CD14-positive monocyte (primary cell): ENCODE data around the gene MAPKAPK3. TPM values are rescaled to one million over a fixed set of nuclear protein-coding genes. Genes with fewer than 3 reads are reported as not detected.
A peak's percentile ranks its signal among the peaks of the same experiment; 100 is the strongest.

Experiments
- DNase-seq, 3 donors: peaks; one replicate each; pipeline ENCODE4 v3.0.0-alpha.2; 2011 to 2022
- H2AFZ ChIP-seq: 2 replicates; pipeline ENCODE4 v1.6.0; 2012; ENCODE audit warnings: mild to moderate bottlenecking, low read depth, low read length, inconsistent platforms; ENCODE audit not compliant: insufficient read depth, poor library complexity, severe bottlenecking
- H3K27ac ChIP-seq, 2 donors: 1 replicate in 1 of 2; 2 replicates in 1 of 2; pipeline ENCODE4 v1.5.1; 2012 to 2013; ENCODE audit warnings: low read length in 2 of 2, control low read depth in 1 of 2, inconsistent platforms in 1 of 2, low read depth in 1 of 2, mild to moderate bottlenecking in 1 of 2
- H3K27me3 ChIP-seq, 2 donors: one replicate each; pipeline versions ENCODE4 v1.6.0 to v1.6.1; 2011 to 2013; ENCODE audit warnings: low read length in 2 of 2; ENCODE audit not compliant: control insufficient read depth in 2 of 2, insufficient read depth in 2 of 2
- H3K36me3 ChIP-seq, 2 donors: replicated peaks in 1 of 2; 1 replicate in 1 of 2; 2 replicates in 1 of 2; pipeline versions ENCODE4 v1.5.1 to v1.6.1; 2012 to 2013; ENCODE audit warnings: low read length in 2 of 2, control low read depth in 1 of 2, inconsistent platforms in 1 of 2, mild to moderate bottlenecking in 1 of 2; ENCODE audit not compliant: insufficient read depth in 2 of 2, control insufficient read depth in 1 of 2
- H3K4me1 ChIP-seq, 2 donors: 1 replicate in 1 of 2; 2 replicates in 1 of 2; pipeline versions ENCODE4 v1.5.1 to v1.6.1; 2012 to 2013; ENCODE audit warnings: low read length in 2 of 2, control low read depth in 1 of 2, inconsistent platforms in 1 of 2, mild to moderate bottlenecking in 1 of 2, moderate library complexity in 1 of 2; ENCODE audit not compliant: insufficient read depth in 2 of 2, control insufficient read depth in 1 of 2
- H3K4me2 ChIP-seq: replicated peaks from 2 replicates; pipeline ENCODE3; 2012; ENCODE audit warnings: low read length, moderate library complexity, mild to moderate bottlenecking; ENCODE audit not compliant: poor library complexity, severe bottlenecking; ENCODE audit errors: extremely low read depth
- H3K4me3 ChIP-seq, 3 experiments: fragments of 200-600 bp in 1 of 3; sonication (generic) in 1 of 3; replicated peaks in 1 of 3; 1 replicate in 2 of 3; 2 replicates in 1 of 3; pipeline ENCODE4 v1.5.1; 2011 to 2013; ENCODE audit warnings: low read length in 3 of 3, mild to moderate bottlenecking in 3 of 3, control low read depth in 2 of 3, low read depth in 2 of 3, inconsistent platforms in 1 of 3, moderate library complexity in 1 of 3
- H3K79me2 ChIP-seq: 2 replicates; pipeline ENCODE4 v1.6.0; 2012; ENCODE audit warnings: mild to moderate bottlenecking, control low read depth, inconsistent platforms, low read length, moderate library complexity; ENCODE audit not compliant: insufficient read depth
- H3K9ac ChIP-seq: 2 replicates; pipeline ENCODE4 v1.6.0; 2017; ENCODE audit warnings: low read length, mild to moderate bottlenecking; ENCODE audit not compliant: insufficient read depth, poor library complexity, severe bottlenecking
- H3K9me3 ChIP-seq, 2 donors: replicated peaks in 1 of 2; 1 replicate in 1 of 2; 2 replicates in 1 of 2; pipeline versions ENCODE4 v1.5.1 to v1.6.1; 2012 to 2013; ENCODE audit warnings: low read length in 2 of 2, control low read depth in 1 of 2; ENCODE audit not compliant: control insufficient read depth in 1 of 2, insufficient read depth in 1 of 2
- H4K20me1 ChIP-seq: 2 replicates; pipeline ENCODE4 v1.6.0; 2012; ENCODE audit warnings: mild to moderate bottlenecking, low read length, control low read depth, moderate library complexity; ENCODE audit not compliant: insufficient read depth
- H3K27ac Mint-ChIP-seq, 7 donors: one replicate each; pipeline ENCODE4 v1.8.0; 2020; ENCODE audit warnings: mild to moderate bottlenecking in 7 of 7, mixed read lengths in 7 of 7, moderate library complexity in 6 of 7, inconsistent platforms in 2 of 7
- H3K27me3 Mint-ChIP-seq, 3 donors: one replicate each; pipeline ENCODE4 v1.8.0; 2021 to 2022; ENCODE audit warnings: low read depth in 3 of 3, mild to moderate bottlenecking in 3 of 3, mixed read lengths in 3 of 3, moderate library complexity in 3 of 3, inconsistent platforms in 1 of 3
- H3K36me3 Mint-ChIP-seq, 2 donors: one replicate each; pipeline ENCODE4 v1.8.0; 2020; ENCODE audit warnings: mixed read lengths in 2 of 2, inconsistent platforms in 1 of 2, mild to moderate bottlenecking in 1 of 2
- H3K4me1 Mint-ChIP-seq: one replicate; pipeline ENCODE4 v1.8.0; 2020; ENCODE audit warnings: mild to moderate bottlenecking, mixed read lengths
- H3K4me3 Mint-ChIP-seq, 2 donors: one replicate each; pipeline ENCODE4 v1.8.0; 2020; ENCODE audit warnings: mild to moderate bottlenecking in 2 of 2, mixed read lengths in 2 of 2, moderate library complexity in 1 of 2
- H3K9me3 Mint-ChIP-seq, 7 donors: one replicate each; pipeline ENCODE4 v1.8.0; 2020 to 2022; ENCODE audit warnings: mixed read lengths in 7 of 7, mild to moderate bottlenecking in 6 of 7, moderate library complexity in 6 of 7, inconsistent platforms in 2 of 7
- WGBS: methylation state at CpG from one replicate; pipeline ENCODE4 v1.1.5; 2013; ENCODE audit warnings: missing lambda C conversion rate; ENCODE audit not compliant: insufficient coverage; 5-methylcytosine and 5-hydroxymethylcytosine counted together
- intact Hi-C, 2 donors: fragments of 100-400 bp; cut with micrococcal nuclease; formaldehyde crosslinking; loops; one replicate each; pipeline versions ENCODE4 v1.15.0 to v1.15.1; 2023
- polyA plus RNA-seq, 3 donors: library from polyadenylated mRNA; depleted of rRNA in 1 of 3; unstranded in 2 of 3; stranded (reverse) in 1 of 3; fragments of 300-500 nt in 2 of 3; fragments of >200 nt in 1 of 3; fragmentation: Illumina TruSeq in 2 of 3; gene quantifications; 1 replicate in 2 of 3; 2 replicates in 1 of 3; pipeline ENCODE4 v1.2.3, GENCODE V29; 2012 to 2021
- TF ChIP-seq, protein P1 (sequence below): fragments of 200-600 bp; IDR thresholded peaks from one replicate; pipeline ENCODE4 v1.8.0; 2022; ENCODE audit warnings: antibody characterized with exemption, mild to moderate bottlenecking

MAPKAPK3 gene
- polyA plus RNA-seq, 3 donors = 173 to 252 (median 201) TPM

DNA sequence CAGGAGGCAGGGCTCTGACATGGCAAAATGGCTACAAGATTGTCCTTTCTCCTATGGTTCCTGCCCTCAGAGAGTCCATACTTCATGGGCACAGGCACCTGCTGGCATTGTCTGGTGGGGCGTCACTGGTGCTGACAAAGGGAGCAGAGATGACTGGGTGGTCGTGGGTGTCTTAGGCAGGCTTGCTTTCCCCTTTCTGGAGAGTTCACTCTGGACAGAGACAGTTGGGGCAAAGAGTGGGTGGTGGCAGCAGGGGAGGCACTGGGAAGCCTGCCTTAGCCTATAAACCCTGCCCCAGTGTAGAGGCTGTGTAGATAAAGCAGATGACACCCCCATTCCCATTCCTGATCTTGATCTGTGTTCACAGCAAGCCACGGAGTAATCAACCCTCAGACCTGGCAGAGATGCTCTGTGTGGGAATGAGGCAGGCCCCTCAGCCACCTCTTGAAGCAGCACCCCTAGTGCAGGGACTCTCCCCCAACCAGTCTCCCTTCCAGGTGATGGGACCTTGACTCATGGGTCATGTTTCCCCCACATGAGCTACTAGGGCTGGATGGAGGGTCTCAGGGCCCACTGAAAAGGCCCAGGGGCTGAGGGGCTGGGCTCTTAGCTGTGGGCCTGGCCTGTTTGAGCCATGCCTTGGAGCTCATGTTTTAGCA is 37.1 kb downstream of the MAPKAPK3 start:
- H3K27ac ChIP-seq = peak overlapping the region in 1 of 2 donors; percentile 26
- H3K9ac ChIP-seq = no peak overlapping the region
- no peak for DNase-seq
- H3K36me3 Mint-ChIP-seq = peaks cover 14 to 15% of the 10 kb centered on the region in 2 donors
- H2AFZ ChIP-seq = no peak overlapping the region
- peaks cover 0 to 10% (median 2%) of the 10 kb centered on the region in 3 donors for H3K27me3 Mint-ChIP-seq
- TF ChIP-seq, protein P1, sequence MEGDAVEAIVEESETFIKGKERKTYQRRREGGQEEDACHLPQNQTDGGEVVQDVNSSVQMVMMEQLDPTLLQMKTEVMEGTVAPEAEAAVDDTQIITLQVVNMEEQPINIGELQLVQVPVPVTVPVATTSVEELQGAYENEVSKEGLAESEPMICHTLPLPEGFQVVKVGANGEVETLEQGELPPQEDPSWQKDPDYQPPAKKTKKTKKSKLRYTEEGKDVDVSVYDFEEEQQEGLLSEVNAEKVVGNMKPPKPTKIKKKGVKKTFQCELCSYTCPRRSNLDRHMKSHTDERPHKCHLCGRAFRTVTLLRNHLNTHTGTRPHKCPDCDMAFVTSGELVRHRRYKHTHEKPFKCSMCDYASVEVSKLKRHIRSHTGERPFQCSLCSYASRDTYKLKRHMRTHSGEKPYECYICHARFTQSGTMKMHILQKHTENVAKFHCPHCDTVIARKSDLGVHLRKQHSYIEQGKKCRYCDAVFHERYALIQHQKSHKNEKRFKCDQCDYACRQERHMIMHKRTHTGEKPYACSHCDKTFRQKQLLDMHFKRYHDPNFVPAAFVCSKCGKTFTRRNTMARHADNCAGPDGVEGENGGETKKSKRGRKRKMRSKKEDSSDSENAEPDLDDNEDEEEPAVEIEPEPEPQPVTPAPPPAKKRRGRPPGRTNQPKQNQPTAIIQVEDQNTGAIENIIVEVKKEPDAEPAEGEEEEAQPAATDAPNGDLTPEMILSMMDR = no peak
- peak overlapping the region in 5 of 7 donors; percentile 20 to 68 (median 48) for H3K27ac Mint-ChIP-seq
- no peaks in the 10 kb centered on the region for H3K9me3 Mint-ChIP-seq
- peaks cover 22% of the 10 kb centered on the region for H3K4me1 Mint-ChIP-seq
- 75% methylated on average over 2 of the region's 3 CpGs for WGBS
- H3K9me3 ChIP-seq = no peaks in the 10 kb centered on the region
- peaks cover 75% of the 10 kb centered on the region for H4K20me1 ChIP-seq
- H3K4me2 ChIP-seq = no peak overlapping the region
- H3K36me3 ChIP-seq = peaks cover 5 to 16% of the 10 kb centered on the region in 2 donors
- intact Hi-C loops = loop anchor here in 1 of 2 donors (10.0 kb wide), 1 partner anchor 79 kb away; no protein-coding TSS in a partner anchor
- H3K79me2 ChIP-seq = no peaks in the 10 kb centered on the region
- no peak overlapping the region for H3K4me3 ChIP-seq
- no peak overlapping the region for H3K4me3 Mint-ChIP-seq
- no peaks in the 10 kb centered on the region for H3K27me3 ChIP-seq
- H3K4me1 ChIP-seq = peaks cover 8 to 15% of the 10 kb centered on the region in 2 donors

DNA sequence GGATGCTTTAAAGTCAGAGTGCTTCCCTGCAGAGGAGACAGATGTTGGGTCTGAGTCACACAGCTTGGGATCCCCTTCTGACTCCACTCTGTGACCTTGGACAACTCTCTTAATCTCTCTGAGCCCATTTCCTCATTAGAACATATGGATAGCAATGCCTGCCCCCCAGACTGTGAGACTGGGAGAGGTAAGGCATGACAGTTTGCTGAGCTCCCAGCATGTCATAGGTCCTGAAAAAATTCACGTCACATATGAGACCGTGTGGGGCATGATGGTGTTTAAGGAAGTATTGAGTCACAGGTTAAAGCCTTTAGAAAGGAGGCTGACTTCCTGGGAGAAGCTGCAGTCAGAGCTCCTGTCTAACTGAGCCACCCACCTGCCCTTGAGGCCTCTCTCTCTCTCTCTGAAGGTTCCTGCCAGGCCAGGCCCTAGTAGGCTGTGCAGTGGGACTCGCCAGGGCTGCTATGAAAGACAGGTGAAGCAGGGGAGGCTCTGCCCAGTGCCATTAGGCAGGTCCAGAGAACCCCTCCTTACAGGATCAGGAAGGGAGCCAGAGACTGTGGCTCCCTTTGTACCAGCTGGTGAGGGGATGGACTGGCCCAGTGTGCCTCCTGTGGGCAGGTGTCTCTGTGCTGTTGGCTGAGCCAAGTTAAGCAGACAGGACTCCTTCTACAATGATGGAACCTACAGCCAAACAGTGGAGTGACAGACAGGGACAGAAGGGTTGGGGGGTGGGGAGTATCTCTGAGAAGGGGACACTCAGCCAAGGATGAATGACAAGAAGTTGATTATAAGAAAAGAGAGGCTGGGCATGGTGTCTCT is 38.3 kb downstream of the MAPKAPK3 start:
- peaks cover 64% of the 10 kb centered on the region for H4K20me1 ChIP-seq
- H3K27ac ChIP-seq = peak overlapping the region in 1 of 2 donors; percentile 26
- Mint-ChIP-seq H3K9me3 (no peaks in the 10 kb centered on the region), H3K27me3 (peaks cover 0 to 10% (median 5%) of the 10 kb centered on the region in 3 donors), H3K36me3 (peaks cover 4 to 6% of the 10 kb centered on the region in 2 donors), H3K27ac (peak overlapping the region in 6 of 7 donors; percentile 32 to 85 (median 69)), H3K4me3 (no peak overlapping the region), H3K4me1 (peaks cover 22% of the 10 kb centered on the region)
- peaks cover 0 to 5% of the 10 kb centered on the region in 2 donors for H3K36me3 ChIP-seq
- intact Hi-C loops = loop anchor here in 1 of 2 donors (10.0 kb wide), 1 partner anchor 80 kb away; no protein-coding TSS in a partner anchor
- TF ChIP-seq, protein P1 = no peak
- H2AFZ ChIP-seq = no peak overlapping the region
- H3K9me3 ChIP-seq = no peaks in the 10 kb centered on the region
- peak; percentile 52 to 78 (median 58) for DNase-seq
- H3K27me3 ChIP-seq = no peaks in the 10 kb centered on the region
- WGBS = 7% methylated on average over 2 of the region's 3 CpGs
- no peak overlapping the region for H3K9ac ChIP-seq
- H3K4me1 ChIP-seq = peaks cover 8 to 15% of the 10 kb centered on the region in 2 donors
- H3K79me2 ChIP-seq = no peaks in the 10 kb centered on the region
- no peak overlapping the region for H3K4me2 ChIP-seq
- no peak overlapping the region for H3K4me3 ChIP-seq
